Ascending aorta (tissue), 2 donors: ENCODE measurements around the gene SEC16B. TPM values are rescaled to one million over a fixed set of nuclear protein-coding genes. Genes with fewer than 3 reads are reported as not detected.

ENCODE experiments used
- DNase-seq, 2 donors: peaks; one replicate each; pipeline ENCODE4 v3.0.0-alpha.2; 2019; ENCODE audit warnings: low spot score in 2 of 2
- H3K27ac ChIP-seq, 2 donors: fragments of 200-600 bp; sonication (generic); one replicate each; pipeline ENCODE4 v1.5.1; 2016 to 2017; ENCODE audit warnings: mild to moderate bottlenecking in 1 of 2
- H3K27me3 ChIP-seq: fragments of 200-600 bp; sonication (generic); one replicate; pipeline ENCODE4 v1.5.1; 2017
- H3K36me3 ChIP-seq, 2 donors: fragments of 200-600 bp; sonication (generic); one replicate each; pipeline ENCODE4 v1.5.1; 2016
- H3K4me1 ChIP-seq, 2 donors: fragments of 200-600 bp; sonication (generic); one replicate each; pipeline ENCODE4 v1.5.1; 2016 to 2017; ENCODE audit warnings: mild to moderate bottlenecking in 1 of 2
- H3K4me3 ChIP-seq, 2 donors: fragments of 200-600 bp; sonication (generic); one replicate each; pipeline ENCODE4 v1.5.1; 2016 to 2017; ENCODE audit warnings: mild to moderate bottlenecking in 1 of 2
- H3K9me3 ChIP-seq, 2 donors: fragments of 200-600 bp; sonication (generic); one replicate each; pipeline ENCODE4 v1.5.1; 2016
- intact Hi-C: fragments of 100-400 bp; cut with DNase I; formaldehyde crosslinking; loops from one replicate; pipeline ENCODE4 v1.15.1; 2023
- total RNA-seq: library from RNA; depleted of rRNA; stranded (reverse); fragments of >200 nt; gene quantifications from one replicate; pipeline ENCODE4 v1.1.0, GENCODE V29; 2016
- TF ChIP-seq, protein P1 (sequence below), 3 experiments: fragments of 200-600 bp in 2 of 3; fragments of 450-650 bp in 1 of 3; sonication (generic) in 2 of 3; IDR thresholded peaks; one replicate each; pipeline ENCODE4 v1.5.1; 2016 to 2019; ENCODE audit warnings: antibody characterized with exemption in 3 of 3, mild to moderate bottlenecking in 1 of 3, moderate library complexity in 1 of 3

Gene SEC16B
- total RNA-seq, 1 donor from 2014 or later = 8.6 TPM

DNA sequence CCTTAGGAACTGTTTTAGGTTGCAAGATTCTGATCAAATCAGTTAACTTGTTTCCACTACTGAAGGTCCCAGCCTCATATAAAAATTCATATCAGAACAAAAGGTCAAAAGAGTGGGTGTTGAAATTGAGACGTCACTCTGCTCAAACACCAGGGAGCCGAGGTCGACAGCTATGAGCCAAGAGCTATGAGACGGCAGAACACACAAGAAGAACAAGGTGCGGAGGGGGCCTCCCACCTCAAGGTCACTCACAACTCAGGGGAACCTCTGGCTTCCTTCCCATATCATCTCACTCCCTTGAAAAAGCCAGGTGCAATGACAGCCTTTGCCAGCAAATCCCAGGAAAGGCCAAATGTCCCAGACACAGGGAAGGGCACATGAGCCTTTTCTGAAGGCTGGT lies 749 bp downstream of the SEC16B start:
- no peaks in the 10 kb centered on the region for H3K9me3 ChIP-seq
- intact Hi-C loops = no loop called here
- TF ChIP-seq, protein P1, sequence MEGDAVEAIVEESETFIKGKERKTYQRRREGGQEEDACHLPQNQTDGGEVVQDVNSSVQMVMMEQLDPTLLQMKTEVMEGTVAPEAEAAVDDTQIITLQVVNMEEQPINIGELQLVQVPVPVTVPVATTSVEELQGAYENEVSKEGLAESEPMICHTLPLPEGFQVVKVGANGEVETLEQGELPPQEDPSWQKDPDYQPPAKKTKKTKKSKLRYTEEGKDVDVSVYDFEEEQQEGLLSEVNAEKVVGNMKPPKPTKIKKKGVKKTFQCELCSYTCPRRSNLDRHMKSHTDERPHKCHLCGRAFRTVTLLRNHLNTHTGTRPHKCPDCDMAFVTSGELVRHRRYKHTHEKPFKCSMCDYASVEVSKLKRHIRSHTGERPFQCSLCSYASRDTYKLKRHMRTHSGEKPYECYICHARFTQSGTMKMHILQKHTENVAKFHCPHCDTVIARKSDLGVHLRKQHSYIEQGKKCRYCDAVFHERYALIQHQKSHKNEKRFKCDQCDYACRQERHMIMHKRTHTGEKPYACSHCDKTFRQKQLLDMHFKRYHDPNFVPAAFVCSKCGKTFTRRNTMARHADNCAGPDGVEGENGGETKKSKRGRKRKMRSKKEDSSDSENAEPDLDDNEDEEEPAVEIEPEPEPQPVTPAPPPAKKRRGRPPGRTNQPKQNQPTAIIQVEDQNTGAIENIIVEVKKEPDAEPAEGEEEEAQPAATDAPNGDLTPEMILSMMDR (IDR thresholded peaks at IDR 0.05) = no peak
- DNase-seq = no peak
- H3K4me3 ChIP-seq = no peak overlapping the region
- H3K36me3 ChIP-seq = peaks cover 11 to 29% of the 10 kb centered on the region in 2 donors
- H3K27ac ChIP-seq = no peak overlapping the region
- no peaks in the 10 kb centered on the region for H3K4me1 ChIP-seq
- H3K27me3 ChIP-seq = no peaks in the 10 kb centered on the region

DNA sequence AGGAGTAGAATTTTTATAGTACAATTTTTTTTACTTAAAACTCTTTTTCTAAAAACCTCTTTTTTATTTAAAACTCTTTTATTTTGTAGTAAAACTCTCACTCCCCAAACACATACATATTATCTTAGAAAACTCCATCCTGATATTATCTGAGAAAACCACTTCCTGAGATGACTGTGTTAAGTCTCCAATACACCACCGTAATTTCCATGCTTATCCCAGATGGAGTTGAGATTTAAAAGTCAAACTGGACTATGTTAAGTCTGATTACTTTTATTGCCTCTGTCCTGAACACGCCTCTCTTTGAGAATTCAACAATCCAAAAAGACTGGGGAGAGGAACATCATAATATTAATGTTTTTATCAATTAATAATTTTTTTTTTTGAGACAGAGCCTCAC lies 3.7 kb downstream of the SEC16B start:
- H3K4me1 ChIP-seq = no peaks in the 10 kb centered on the region
- peaks cover 14 to 32% of the 10 kb centered on the region in 2 donors for H3K36me3 ChIP-seq
- no peak overlapping the region for H3K4me3 ChIP-seq
- H3K9me3 ChIP-seq = no peaks in the 10 kb centered on the region
- H3K27me3 ChIP-seq = no peaks in the 10 kb centered on the region
- H3K27ac ChIP-seq = no peak overlapping the region
- TF ChIP-seq, protein P1 (IDR thresholded peaks at IDR 0.05) = no peak
- intact Hi-C loops = no loop called here
- no peak for DNase-seq

DNA sequence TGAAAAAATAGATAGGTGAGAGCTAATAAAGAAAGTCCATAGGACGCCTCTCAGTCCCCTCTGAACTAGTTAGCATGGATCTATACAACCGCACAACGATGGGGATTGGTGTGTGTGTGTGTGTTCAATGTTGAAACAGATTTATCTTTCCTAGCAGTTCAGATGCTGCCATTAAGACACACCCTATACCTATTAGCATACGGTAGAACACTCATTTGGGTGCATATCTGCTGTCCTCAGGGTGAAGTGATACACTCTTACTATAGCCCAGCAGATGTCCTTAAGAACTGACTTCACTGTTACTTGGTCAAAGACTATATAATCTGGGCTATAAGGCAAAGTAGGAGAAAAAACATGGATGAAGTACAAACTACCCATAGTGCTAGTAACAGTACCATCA lies 4.6 kb downstream of the SEC16B start:
- TF ChIP-seq, protein P1 (IDR thresholded peaks at IDR 0.05) = no peak
- Histone ChIP-seq H3K27ac (no peak overlapping the region), H3K4me1 (no peaks in the 10 kb centered on the region), H3K27me3 (no peaks in the 10 kb centered on the region), H3K4me3 (no peak overlapping the region), H3K9me3 (no peaks in the 10 kb centered on the region), H3K36me3 (peaks cover 14 to 39% of the 10 kb centered on the region in 2 donors)
- DNase-seq = no peak
- intact Hi-C loops = no loop called here

DNA sequence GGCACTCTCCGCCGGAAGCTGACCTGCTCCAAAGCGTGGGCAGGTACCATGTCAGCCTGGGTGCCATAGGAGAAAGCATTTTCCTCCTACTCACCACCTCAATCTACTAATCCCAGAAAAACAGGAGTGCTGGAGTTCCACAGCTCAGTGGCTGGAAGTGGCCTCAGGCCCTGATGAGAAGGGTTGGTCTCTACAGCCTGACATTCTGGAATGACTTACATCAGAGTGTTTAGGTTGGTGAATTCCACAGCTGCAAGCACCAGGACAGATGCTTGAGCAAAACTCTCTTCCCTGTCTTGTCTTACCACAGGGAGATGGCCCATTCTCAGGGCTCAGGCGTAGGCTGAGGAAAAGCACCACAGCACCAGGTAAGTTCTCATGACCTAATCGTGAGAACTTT lies 5.5 kb downstream of the SEC16B start:
- intact Hi-C loops = no loop called here

DNA sequence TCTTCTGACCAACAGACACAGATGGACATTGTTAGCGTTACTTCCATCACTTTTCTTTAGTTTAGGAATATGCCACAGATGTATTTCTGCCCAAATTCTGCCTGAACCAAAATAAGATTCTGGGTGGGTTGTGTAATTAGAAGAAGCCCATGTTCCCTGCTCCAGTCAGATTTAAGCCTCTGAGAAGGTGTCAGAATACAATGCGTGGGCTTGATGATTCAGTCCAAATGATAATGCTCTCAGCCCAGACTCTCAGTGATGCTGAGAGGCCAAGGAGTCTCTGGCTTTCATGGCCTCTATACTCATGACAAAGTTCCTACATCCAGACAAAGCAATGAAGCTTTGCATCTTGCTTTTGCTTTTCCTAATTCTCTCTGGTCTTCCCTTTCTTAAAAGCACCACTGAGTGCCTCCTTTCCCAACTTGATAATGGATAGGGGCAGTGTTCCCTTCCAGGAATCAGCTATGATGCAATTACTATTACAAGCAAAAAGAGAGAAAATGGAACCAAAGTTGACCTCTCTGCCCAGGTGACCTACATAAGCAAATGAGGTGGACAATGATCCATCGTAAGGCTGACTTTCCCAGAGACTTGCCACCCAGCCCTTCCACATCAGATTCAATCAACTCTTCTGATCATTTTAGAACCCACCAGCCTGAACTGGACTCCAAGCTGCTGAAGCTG lies 8.8 kb downstream of the SEC16B start:
- Histone ChIP-seq H3K9me3 (no peaks in the 10 kb centered on the region), H3K4me1 (no peaks in the 10 kb centered on the region), H3K27me3 (no peaks in the 10 kb centered on the region), H3K36me3 (peaks cover 15 to 34% of the 10 kb centered on the region in 2 donors), H3K27ac (no peak overlapping the region), H3K4me3 (no peak overlapping the region)
- DNase-seq = no peak
- intact Hi-C loops = no loop called here
- TF ChIP-seq, protein P1 (IDR thresholded peaks at IDR 0.05) = no peak

More for the DNA sequence above, 5.5 kb downstream of the SEC16B start:
- TF ChIP-seq, protein P1 (IDR thresholded peaks at IDR 0.05) = no peak
- Histone ChIP-seq H3K9me3 (no peaks in the 10 kb centered on the region), H3K36me3 (peaks cover 14 to 39% of the 10 kb centered on the region in 2 donors), H3K27me3 (no peaks in the 10 kb centered on the region), H3K4me3 (no peak overlapping the region), H3K4me1 (no peaks in the 10 kb centered on the region), H3K27ac (no peak overlapping the region)
- no peak for DNase-seq
